HG02981 (cell line): ENCODE results near the gene RHOT2.

Source experiments
- ATAC-seq: cut with Tn5 transposase; IDR thresholded peaks from one replicate; pipeline ENCODE4 v1.9.1; 2021; ENCODE audit warnings: mild to moderate bottlenecking, moderate library complexity; ENCODE audit not compliant: unreplicated experiment

The RHOT2 gene

DNA sequence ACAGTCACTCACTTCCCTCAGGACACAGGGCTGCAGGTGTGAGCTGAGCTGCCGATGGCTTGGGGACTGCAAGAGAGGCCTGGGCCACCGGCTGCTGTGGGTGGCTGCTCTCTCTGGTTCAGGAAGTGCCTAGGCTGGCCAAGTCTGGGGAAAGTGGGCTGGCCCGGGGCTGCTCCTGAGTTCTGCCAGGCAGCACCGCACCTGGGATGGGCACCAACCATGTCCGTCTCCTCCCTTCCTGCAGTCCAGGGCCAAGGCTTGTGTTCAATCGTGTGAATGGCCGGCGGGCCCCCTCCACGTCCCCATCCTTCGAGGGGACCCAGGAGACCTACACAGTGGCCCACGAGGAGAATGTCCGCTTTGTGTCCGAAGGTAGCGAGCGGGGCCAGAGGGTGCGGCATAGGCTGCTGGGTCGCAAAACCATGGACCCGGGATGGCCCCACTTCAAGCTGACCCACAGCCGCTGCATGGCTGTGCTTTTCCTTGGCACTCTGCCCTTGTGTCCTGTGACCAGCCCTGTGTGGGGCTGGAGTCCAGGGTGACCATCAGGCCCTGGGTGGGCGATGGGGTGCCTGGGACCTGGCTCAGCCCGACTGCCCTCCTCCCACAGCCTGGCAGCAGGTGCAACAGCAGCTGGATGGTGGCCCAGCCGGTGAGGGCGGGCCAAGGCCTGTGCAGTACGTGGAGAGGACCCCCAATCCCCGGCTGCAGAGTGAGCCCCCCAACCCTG is 20.6 kb upstream of the RHOT2 start:
- no peak for ATAC-seq

GRCh38 chr16:648071-648780 is 19.7 kb upstream of the RHOT2 start:
- ATAC-seq, result no peak

- ATAC-seq, result peak; percentile 73
Measured at GRCh38 chr16:648781-649589, 18.9 kb upstream of the RHOT2 start, which contains the start of gene WDR90. TSS of gene WDR90 (plus strand) at chr16:649365. CDS start at chr16:649417, 52 bp downstream.

DNA sequence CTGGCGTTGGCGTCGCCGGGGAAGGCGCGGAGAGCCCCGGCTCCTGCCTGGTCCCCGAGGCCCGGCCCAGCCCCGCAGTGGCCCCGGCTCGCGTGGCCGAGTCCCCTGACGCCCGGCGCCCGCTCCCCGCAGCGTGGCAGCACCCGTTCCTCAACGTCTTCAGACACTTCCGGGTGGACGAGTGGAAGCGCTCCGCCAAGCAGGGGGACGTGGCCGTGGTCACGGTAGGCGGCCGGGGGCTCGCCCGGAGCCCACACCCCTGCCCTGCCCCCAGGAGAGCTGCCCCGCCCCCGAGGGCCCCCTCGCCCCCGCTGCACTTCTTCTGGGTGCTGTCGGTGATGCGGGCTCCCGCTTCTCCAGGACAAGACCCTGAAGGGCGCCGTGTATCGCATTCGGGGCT is 18.3 kb upstream of the RHOT2 start:
- ATAC-seq, result no peak

DNA sequence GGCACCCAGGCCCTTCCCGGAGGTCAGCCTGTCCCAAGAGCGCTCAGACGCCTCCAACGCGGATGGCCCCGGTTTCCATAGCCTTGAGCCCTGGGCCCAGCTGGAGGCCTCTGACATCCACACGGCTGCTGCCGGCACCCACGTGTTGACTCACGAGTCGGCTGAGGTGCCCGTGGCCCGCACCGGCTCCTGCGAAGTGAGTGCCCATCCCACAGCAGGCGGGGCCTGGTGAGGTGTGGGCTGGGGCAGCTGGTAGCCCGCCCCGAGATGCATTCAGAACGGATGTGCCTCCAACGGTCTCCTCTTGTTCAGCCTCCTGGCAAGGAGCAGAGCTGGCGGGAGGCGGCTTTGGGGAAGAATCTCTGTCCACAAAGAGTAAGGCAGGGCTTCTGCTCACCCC is 16.1 kb upstream of the RHOT2 start:
- no peak for ATAC-seq

DNA sequence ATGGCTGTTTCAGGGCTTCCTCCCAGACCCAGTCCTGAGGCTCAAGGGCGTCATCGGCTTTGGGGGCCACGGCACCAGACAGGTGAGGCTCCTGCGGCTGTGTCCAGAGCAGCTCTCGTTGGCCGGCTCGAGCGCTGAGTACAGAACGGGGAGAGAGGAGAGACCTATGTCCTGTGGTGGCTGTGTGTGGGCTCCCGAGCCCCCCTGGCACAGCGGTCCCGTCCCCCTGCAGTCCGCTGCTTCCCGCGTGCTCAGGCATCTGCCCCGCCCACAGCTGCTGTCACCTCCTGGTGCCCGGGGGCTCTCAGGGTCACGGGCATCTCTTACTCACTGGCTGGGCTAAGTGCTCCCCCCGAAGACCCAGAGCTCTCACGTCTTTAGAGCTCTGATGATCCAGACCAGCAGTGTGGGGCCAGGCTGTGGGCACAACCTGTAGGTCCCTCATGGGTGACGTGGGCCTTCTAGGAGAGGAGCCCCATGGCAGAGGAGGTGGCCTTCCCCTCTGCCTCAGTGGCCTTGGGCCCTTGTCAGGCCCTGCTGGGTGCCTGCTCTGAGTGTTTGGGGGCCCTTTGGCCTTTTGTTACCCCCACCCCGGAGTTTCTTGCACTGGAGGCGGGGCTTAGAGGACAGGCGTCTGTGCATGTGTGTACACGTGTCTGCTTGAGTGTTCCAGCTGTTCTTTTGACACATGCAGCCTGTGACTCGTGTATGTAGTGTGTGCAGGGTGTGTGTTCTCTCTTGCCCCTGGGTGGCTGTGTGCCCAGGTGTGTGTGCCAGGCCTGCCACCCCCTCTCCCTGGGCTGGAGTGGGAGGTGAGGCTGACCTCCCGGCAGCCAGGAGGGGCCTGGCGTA is 15.3 kb upstream of the RHOT2 start:
- no peak for ATAC-seq

DNA sequence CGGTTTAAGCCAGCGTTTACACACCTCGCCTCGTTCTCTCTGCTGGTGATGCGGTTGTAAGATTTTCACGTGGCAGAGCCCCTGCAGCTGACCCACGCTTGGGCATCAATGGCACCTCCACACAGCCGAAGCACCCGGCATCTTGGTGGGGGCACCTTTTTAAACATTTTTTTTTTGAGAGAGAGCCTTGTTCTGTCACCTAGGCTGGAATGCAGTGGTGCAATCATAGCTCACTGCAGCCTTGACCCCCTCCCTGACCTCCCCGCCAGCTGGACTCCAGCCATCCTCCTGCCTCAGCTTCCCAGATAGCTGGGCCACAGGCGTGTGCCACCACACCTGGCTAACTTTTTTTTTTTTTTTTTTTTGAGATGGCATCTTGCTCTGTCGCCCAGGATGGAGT is 13.9 kb upstream of the RHOT2 start:
- no peak for ATAC-seq

- ATAC-seq, result no peak
Measured at GRCh38 chr16:657487-657886, 10.4 kb upstream of the RHOT2 start.

- ATAC-seq, result no peak
Measured at GRCh38 chr16:658679-659571, 9.0 kb upstream of the RHOT2 start.

DNA sequence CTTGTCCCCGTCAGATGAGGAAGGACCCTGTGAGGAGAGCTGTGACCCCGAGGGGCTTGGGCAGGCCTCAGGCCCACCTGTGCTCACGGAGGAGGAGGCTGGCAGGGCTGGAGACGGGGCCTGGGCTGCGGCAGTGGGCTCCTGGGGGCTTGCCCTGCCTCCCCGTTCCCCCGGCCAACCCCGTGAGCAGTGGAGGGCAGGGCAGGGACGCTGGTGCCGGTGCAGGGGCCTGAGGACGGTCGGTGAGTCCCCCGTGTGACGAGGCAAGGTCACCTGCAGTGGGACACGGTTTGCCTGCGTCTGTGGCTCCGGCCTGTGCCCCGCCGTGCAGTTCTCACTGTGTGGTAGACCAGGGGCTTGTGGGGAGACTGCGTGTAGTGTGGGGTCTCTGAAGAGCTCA is 8.3 kb upstream of the RHOT2 start:
- ATAC-seq, result no peak

- ATAC-seq, result no peak
Measured at GRCh38 chr16:660132-660458, 7.8 kb upstream of the RHOT2 start.

DNA sequence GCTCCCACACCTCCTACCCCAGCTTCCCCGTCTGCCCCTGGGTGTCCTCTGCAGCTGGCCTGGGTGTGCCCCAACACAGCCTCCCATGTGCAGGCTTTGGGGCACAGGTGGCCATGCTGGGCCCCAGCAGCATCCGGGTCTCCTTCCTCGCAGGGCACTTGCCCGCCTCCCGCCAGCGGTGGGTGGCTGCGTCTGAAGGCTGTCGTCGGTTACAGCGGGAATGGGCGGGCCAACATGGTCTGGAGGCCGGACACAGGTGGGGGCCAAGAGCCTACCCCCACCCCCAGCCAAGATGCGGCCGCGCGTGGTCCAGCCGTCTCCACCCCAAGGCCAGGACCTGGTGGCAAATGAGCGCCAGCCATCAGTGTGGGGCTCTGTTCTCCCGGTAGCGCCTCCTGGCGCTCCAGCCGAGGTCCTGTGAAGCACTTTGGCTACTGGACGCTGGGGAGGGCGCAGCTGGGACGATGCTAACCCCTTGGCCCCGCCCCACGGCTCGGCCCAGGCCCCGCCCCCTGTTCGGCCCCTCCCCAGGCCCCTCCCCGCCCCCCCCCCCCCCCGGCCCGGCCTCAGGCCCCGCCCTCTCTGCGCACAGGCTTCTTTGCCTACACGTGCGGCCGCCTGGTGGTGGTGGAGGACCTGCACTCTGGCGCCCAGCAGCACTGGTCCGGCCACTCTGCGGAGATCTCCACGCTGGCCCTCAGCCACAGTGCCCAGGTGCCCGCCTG is 7.3 kb upstream of the RHOT2 start:
- ATAC-seq, result peak; percentile 46

- ATAC-seq, result peak; percentile 6
Measured at GRCh38 chr16:661184-661821, 6.6 kb upstream of the RHOT2 start.

GRCh38 chr16:662095-662494 is 5.8 kb upstream of the RHOT2 start:
- ATAC-seq, result no peak

DNA sequence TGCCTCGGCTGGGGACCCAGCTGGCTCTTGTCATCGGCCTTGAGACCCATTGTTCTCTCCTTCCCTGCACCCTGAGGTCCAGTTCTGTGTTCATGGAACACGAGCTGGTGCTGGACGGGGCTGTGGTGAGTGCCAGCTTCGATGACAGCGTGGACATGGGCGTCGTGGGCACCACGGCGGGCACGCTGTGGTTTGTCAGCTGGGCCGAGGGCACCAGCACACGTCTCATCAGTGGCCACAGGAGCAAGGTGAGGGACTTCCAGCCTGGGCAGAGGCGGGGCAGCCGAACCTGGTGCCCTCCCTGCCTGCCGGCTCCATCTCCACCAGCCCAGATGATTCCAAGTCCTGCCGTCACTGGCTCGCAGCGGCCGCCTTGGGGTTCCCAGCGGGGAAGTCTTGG is 5.3 kb upstream of the RHOT2 start:
- ATAC-seq, result no peak

DNA sequence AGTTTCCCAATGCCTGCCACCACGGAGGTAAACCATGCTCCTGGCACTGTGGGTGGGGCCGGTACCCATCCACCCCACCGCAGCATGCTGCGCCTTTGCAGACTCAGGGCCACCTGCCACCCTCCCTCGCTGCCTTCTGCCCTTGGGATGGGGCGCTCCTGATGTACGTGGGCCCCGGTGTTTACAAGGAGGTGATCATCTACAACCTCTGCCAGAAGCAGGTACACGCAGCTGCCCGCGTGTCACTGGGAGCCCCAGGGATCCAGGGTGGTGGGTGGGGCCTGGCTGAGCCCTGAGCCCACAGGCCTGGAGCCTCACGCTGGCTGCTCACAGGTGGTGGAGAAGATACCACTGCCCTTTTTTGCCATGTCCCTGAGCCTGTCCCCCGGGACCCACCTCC is 1.4 kb upstream of the RHOT2 start:
- no peak for ATAC-seq

DNA sequence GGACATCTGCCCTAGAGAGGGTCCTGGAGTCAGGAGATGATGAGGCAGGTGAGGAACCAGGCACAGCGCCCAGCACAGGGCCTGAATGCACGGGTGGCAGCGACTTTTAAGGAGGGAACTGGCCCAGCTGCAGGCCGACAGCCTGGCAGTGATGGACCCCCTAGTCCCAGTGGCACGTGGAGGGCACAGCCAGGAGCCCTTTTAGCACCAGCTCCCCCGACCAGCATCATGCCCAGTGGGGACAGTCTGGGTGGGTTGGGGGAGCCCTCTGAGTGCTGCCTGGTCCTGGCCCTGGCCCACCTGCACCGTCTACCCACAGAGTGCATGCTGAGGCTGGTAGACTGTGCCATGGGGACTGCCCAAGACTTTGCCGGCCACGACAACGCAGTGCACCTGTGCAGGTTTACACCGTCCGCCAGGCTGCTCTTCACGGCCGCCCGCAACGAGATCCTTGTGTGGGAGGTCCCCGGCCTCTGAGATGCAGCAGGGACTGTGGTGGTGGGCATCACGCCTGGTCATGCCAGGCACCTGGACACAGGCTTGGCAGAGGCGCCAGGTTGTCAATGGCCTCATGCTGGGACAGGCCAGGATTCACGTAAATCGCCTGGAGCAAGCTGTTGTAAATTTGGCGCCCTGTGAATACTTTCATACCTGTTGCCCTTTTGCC is 686 bp upstream of the RHOT2 start:
- no peak for ATAC-seq

GRCh38 chr16:668519-669171 is 713 bp downstream of the RHOT2 start:
- ATAC-seq, result no peak
